ENCODE results near the gene BSDC1. TPM values are rescaled to one million over a fixed set of nuclear protein-coding genes. Genes with fewer than 3 reads are reported as not detected.

The BSDC1 gene
- total RNA-seq, 1 experiment from 2014 or later, result 44.3 TPM

- TF ChIP-seq SP1 (CRISPR knock-in tag; conservative IDR thresholded peaks at IDR 0.05) (no peak), ARID4B (CRISPR knock-in tag; IDR thresholded peaks at IDR 0.05; ENCODE audit: borderline replicate concordance) (peak; percentile 86; the same call in 1 of the 2 replicates), ZBTB21 (CRISPR knock-in tag; IDR thresholded peaks at IDR 0.05; ENCODE audit: borderline replicate concordance) (peak; percentile 85), NR2C2 (CRISPR knock-in tag; IDR thresholded peaks at IDR 0.05) (0 out of 2 replicates have a peak, but pooled peaks have one; percentile 60), ATF2 (CRISPR knock-in tag; IDR thresholded peaks at IDR 0.05; ENCODE audit: borderline replicate concordance, low read depth) (peak; percentile 83; the same call in 1 of the 2 replicates), ZNF416 (CRISPR knock-in tag; IDR thresholded peaks at IDR 0.05) (no peak), PRRX2 (CRISPR knock-in tag; IDR thresholded peaks at IDR 0.05) (no peak), AFF4 (CRISPR knock-in tag; IDR thresholded peaks at IDR 0.05; ENCODE audit: borderline replicate concordance) (0 out of 2 replicates have a peak, but pooled peaks have one; percentile 17), NFYB (CRISPR knock-in tag; conservative IDR thresholded peaks at IDR 0.05; ENCODE audit: low read depth) (0 out of 2 replicates have a peak, but pooled peaks have one; percentile 32), ZBTB43 (CRISPR knock-in tag; IDR thresholded peaks at IDR 0.05) (0 out of 2 replicates have a peak, but pooled peaks have one; percentile 69), TP53 (CRISPR knock-in tag; IDR thresholded peaks at IDR 0.05) (peak; percentile 92), MYBL2 (CRISPR knock-in tag; IDR thresholded peaks at IDR 0.05) (0 out of 2 replicates have a peak, but pooled peaks have one; percentile 77), ZNF317 (CRISPR knock-in tag; IDR thresholded peaks at IDR 0.05; ENCODE audit: borderline replicate concordance, low read depth) (peak; percentile 40; the same call in 1 of the 2 replicates), SOX15 (CRISPR knock-in tag; IDR thresholded peaks at IDR 0.05) (no peak), NR3C1 (CRISPR knock-in tag; conservative IDR thresholded peaks at IDR 0.05; ENCODE audit: low read depth) (no peak), ZNF219 (CRISPR knock-in tag; IDR thresholded peaks at IDR 0.05; ENCODE audit: borderline replicate concordance) (no peak; the same call in 1 of the 2 replicates), ZNF232 (CRISPR knock-in tag; IDR thresholded peaks at IDR 0.05) (no peak), TEAD1 (CRISPR knock-in tag; IDR thresholded peaks at IDR 0.05) (peak; percentile 60), IRF1 (CRISPR knock-in tag; IDR thresholded peaks at IDR 0.05) (peak; percentile 72; the same call in 1 of the 2 replicates), ETV6 (CRISPR knock-in tag; IDR thresholded peaks at IDR 0.05) (peak; percentile 29; the same call in 1 of the 2 replicates), NFATC4 (CRISPR knock-in tag; IDR thresholded peaks at IDR 0.05) (no peak)
These were observed 33.0 kb downstream of the BSDC1 start (continued) for GRCh38 chr1:32361308-32361673.
